K562 (cell line): ENCODE results near the gene PCDH9. TPM values are rescaled to one million over a fixed set of nuclear protein-coding genes. Genes with fewer than 3 reads are reported as not detected.

Source experiments
- ATAC-seq: fragments of 200-7000 bp; cut with Tn5 transposase; 3 replicates; pipeline ENCODE4 v1.9.1; 2020; ENCODE audit warnings: moderate library complexity
- BruUV-seq: library from RNA; stranded (reverse); fragments of 400-500 nt; replicated peaks from 2 replicates; lab custom pipeline; 2021; lab: Mats Ljungman, UMichigan
- CTCF ChIA-PET: fragments of 300-600 bp; formaldehyde crosslinking; extraction: SDS; loops from one replicate; lab custom pipeline; 2021; ENCODE audit warnings: low intra/inter-chr PET ratio; lab: Yijun Ruan, JAX
- POLR2A ChIA-PET: fragments of 300-600, 350-650 bp; sonication (Branson Sonifier 250); formaldehyde crosslinking; extraction: SDS; loops from one replicate; lab custom pipeline; 2021; ENCODE audit warnings: antibody characterized with exemption, inconsistent platforms; lab: Yijun Ruan, JAX
- DNase-seq, 4 experiments: peaks; one replicate each; pipeline versions ENCODE4 v3.0.0 to v3.0.0-alpha.2; 2011 to 2018; ENCODE audit warnings: low spot score in 3 of 4, mixed read lengths in 3 of 4; ENCODE audit errors: extremely low read depth in 1 of 4
- FAIRE-seq: peaks from 2 replicates; lab custom pipeline; 2011; peaks lifted over from hg19 to GRCh38; lab: Jason Lieb, UNC
- H2AFZ ChIP-seq: 2 replicates; pipeline ENCODE4 v1.6.0; 2011; ENCODE audit warnings: low read depth, low read length, control low read depth, inconsistent platforms
- H3K27ac ChIP-seq: fragments of 200-600 bp; 3 replicates; pipeline ENCODE4 v1.8.0; 2011; ENCODE audit warnings: low read depth, mild to moderate bottlenecking, control low read depth, inconsistent platforms, low read length, moderate library complexity, mixed read lengths; ENCODE audit errors: extremely low read depth
- H3K27me3 ChIP-seq, 2 experiments: fragments of 300-600 bp in 1 of 2; 2 replicates in 1 of 2; 3 replicates in 1 of 2; pipeline versions ENCODE4 v1.6.0 to v1.8.0; 2011; ENCODE audit warnings: inconsistent platforms in 2 of 2, low read length in 2 of 2, mild to moderate bottlenecking in 1 of 2, mixed read lengths in 1 of 2, moderate library complexity in 1 of 2; ENCODE audit not compliant: control insufficient read depth in 2 of 2, insufficient read depth in 2 of 2
- H3K36me3 ChIP-seq: fragments of 300-600 bp; 3 replicates; pipeline ENCODE4 v1.8.0; 2011; ENCODE audit warnings: mild to moderate bottlenecking, low read length, inconsistent platforms; ENCODE audit not compliant: control insufficient read depth, insufficient read depth
- H3K4me1 ChIP-seq, 2 experiments: fragments of 200-600 bp in 1 of 2; replicated peaks in 1 of 2; 2 replicates in 1 of 2; 3 replicates in 1 of 2; pipeline versions ENCODE4 v1.5.1 to v1.8.0; 2011; ENCODE audit warnings: inconsistent platforms in 2 of 2, low read length in 2 of 2, mild to moderate bottlenecking in 1 of 2, mixed read lengths in 1 of 2, moderate library complexity in 1 of 2; ENCODE audit not compliant: control insufficient read depth in 2 of 2, insufficient read depth in 2 of 2
- H3K4me2 ChIP-seq: 2 replicates; pipeline ENCODE4 v1.6.1; 2011; ENCODE audit warnings: low read length, control low read depth, inconsistent platforms, mixed read lengths; ENCODE audit not compliant: insufficient read depth
- H3K4me3 ChIP-seq: fragments of 200-600 bp; sonication (generic), shearing (Covaris generic); 2 replicates; pipeline ENCODE4 v1.5.1; 2016; ENCODE audit warnings: control low read depth, inconsistent platforms
- H3K79me2 ChIP-seq: fragments of 200-600 bp; 3 replicates; pipeline ENCODE4 v1.8.0; 2011; ENCODE audit warnings: low read length, inconsistent platforms; ENCODE audit not compliant: control insufficient read depth, insufficient read depth
- H3K9ac ChIP-seq, 2 experiments: 2 replicates each; pipeline versions ENCODE4 v1.6.0 to v1.6.1; 2011; ENCODE audit warnings: low read depth in 2 of 2, low read length in 2 of 2, control low read depth in 1 of 2, inconsistent platforms in 1 of 2, mild to moderate bottlenecking in 1 of 2, mixed read lengths in 1 of 2; ENCODE audit not compliant: insufficient read depth in 1 of 2
- H3K9me1 ChIP-seq: one replicate; pipeline ENCODE4 v1.6.0; 2011; ENCODE audit warnings: inconsistent platforms, mild to moderate bottlenecking, low read length, moderate library complexity; ENCODE audit not compliant: control insufficient read depth, insufficient read depth
- H3K9me3 ChIP-seq: replicated peaks from 2 replicates; pipeline ENCODE4 v1.5.1; 2011; ENCODE audit warnings: low read depth, low read length, inconsistent platforms; ENCODE audit not compliant: control insufficient read depth, insufficient read depth
- H4K20me1 ChIP-seq: replicated peaks from 2 replicates; pipeline ENCODE4 v1.6.1; 2011; ENCODE audit warnings: low read length, inconsistent platforms, mixed read lengths; ENCODE audit not compliant: control insufficient read depth, insufficient read depth
- BRCA1 ChIP-seq, 2 experiments: fragments of 450-650 bp in 1 of 2; sonication (generic) in 1 of 2; formaldehyde crosslinking in 1 of 2; IDR thresholded peaks; 2 replicates each; pipeline versions ENCODE4 v1.5.0 to v1.6.1; 2017 to 2020; ENCODE audit warnings: mild to moderate bottlenecking in 1 of 2, missing genetic modification reagents in 1 of 2
- DMBX1 ChIP-seq: fragments of 250-450 bp; sonication (Bioruptor Pico); IDR thresholded peaks from 2 replicates; pipeline ENCODE4 v1.8.0; 2022; ENCODE audit warnings: inconsistent platforms, mild to moderate bottlenecking, moderate library complexity, borderline replicate concordance
- FOSL1 ChIP-seq: fragments of 200-800 bp; sonication (Bioruptor generic); conservative IDR thresholded peaks from 2 replicates; pipeline ENCODE4 v1.6.1; 2016; ENCODE audit warnings: missing genetic modification characterization, missing compliant biosample characterization
- RBM39 ChIP-seq: fragments of 200-400 bp; formaldehyde crosslinking; optimal IDR thresholded peaks from 2 replicates; pipeline ENCODE3; 2018; ENCODE audit warnings: low read depth, low read length
- SRF ChIP-seq, 2 experiments: fragments of 250-450, 450-650 bp in 1 of 2; sonication (Bioruptor Pico) in 1 of 2; sonication (generic) in 1 of 2; formaldehyde crosslinking; IDR thresholded peaks; 2 replicates each; pipeline versions ENCODE4 v1.5.0 to v1.5.1; 2020 to 2022; ENCODE audit warnings: mild to moderate bottlenecking in 1 of 2, missing genetic modification reagents in 1 of 2
- ZNF143 ChIP-seq: sonication (generic); formaldehyde crosslinking; IDR thresholded peaks from 2 replicates; pipeline ENCODE4 v1.9.0; 2022; ENCODE audit warnings: mild to moderate bottlenecking, missing genetic modification reagents
- WGBS: fragments of 100-300 bp; shearing (Covaris generic); methylation state at CpG from one replicate; pipeline ENCODE4 v1.1.6; 2016; ENCODE audit warnings: low coverage, mixed read lengths; ENCODE audit not compliant: insufficient coverage; ENCODE audit errors: missing lambda C conversion rate; 5-methylcytosine and 5-hydroxymethylcytosine counted together
- in situ Hi-C: fragments of 300-500 bp; cut with MboI; formaldehyde crosslinking; loops from 4 replicates; pipeline ENCODE4 v1.15.0; 2018; ENCODE audit warnings: inconsistent platforms, mixed read lengths
- intact Hi-C: fragments of 100-400 bp; cut with micrococcal nuclease; formaldehyde crosslinking; loops from 2 replicates; pipeline ENCODE4 v1.14.2; 2022
- polyA plus RNA-seq, 8 experiments: library from polyadenylated mRNA; depleted of rRNA in 4 of 8; stranded (reverse) in 5 of 8; unstranded in 3 of 8; fragments of >200 nt; fragmentation: Nextera tagmentation in 2 of 8; fragmentation: Illumina TruSeq in 1 of 8; extraction: Ambion mirVana in 2 of 8; extraction: Trizol in 1 of 8; gene quantifications; 2 replicates each; pipeline versions ENCODE4 v1.2.1 to v1.2.3, GENCODE V29; 2011 to 2014; ENCODE audit warnings: inconsistent platforms in 1 of 8, missing spikeins in 1 of 8
- total RNA-seq, 7 experiments: library from RNA; depleted of rRNA in 6 of 7; stranded (reverse); fragments of >200 nt in 6 of 7; fragmentation: Illumina TruSeq in 2 of 7; extraction: Trizol in 2 of 7; gene quantifications; 2 replicates each; pipeline versions ENCODE4 v1.2.1 to v1.2.3, GENCODE V29; 2011 to 2021; ENCODE audit warnings: low replicate concordance in 1 of 7
- TF ChIP-seq, protein P1 (sequence below): sonication (generic); formaldehyde crosslinking; IDR thresholded peaks from 2 replicates; pipeline ENCODE4 v1.8.0; 2022; ENCODE audit warnings: missing genetic modification reagents, mild to moderate bottlenecking, borderline replicate concordance
- TF ChIP-seq, protein P2 (sequence below): IDR thresholded peaks from 3 replicates; pipeline ENCODE4 v1.6.1; 2011; ENCODE audit warnings: borderline replicate concordance, mild to moderate bottlenecking, moderate library complexity; ENCODE audit not compliant: insufficient read length; ENCODE audit errors: extremely low read depth

PCDH9 gene
- total and polyA plus RNA-seq, 9 of the 15 experiments (the other 6 are each of a cell fraction or from before 2014, with no cell fraction given): 1.1 to 6.7 (median 4.9) TPM

DNA sequence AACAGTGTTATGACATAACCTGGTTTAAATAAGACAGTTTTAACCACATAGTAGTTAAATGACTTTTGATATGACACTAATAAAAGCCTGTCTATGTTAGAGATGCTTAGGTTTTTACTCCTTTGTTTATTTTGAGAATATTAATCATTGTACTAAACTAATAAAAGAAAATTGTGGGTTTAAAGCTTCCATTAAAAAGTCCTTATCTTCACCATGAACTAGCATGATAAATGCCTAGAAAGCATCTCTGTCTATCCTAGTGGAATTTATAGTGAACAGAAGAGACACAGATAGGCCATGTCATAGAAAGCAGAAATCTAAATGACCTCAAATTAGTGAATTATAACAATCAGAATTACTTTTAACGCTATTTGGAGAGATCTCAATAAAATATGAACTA is 255.2 kb downstream of the PCDH9 start:
- Histone ChIP-seq H3K4me1 (no peaks in the 10 kb centered on the region), H3K79me2 (no peaks in the 10 kb centered on the region), H3K27me3 (no peaks in the 10 kb centered on the region), H3K9ac (no peak overlapping the region), H2AFZ (no peak overlapping the region), H3K27ac (no peak overlapping the region), H3K9me1 (no peaks in the 10 kb centered on the region), H4K20me1 (no peaks in the 10 kb centered on the region), H3K9me3 (no peaks in the 10 kb centered on the region), H3K36me3 (no peaks in the 10 kb centered on the region), H3K4me2 (no peak overlapping the region), H3K4me3 (no peak overlapping the region)
- ATAC-seq (no peak), FAIRE-seq (no peak), DNase-seq (no peak)
- intact Hi-C loops (no loop called here), in situ Hi-C loops (no loop called here)
- no peak for TF ChIP-seq DMBX1 (CRISPR knock-in tag)
- TF ChIP-seq, protein P1, sequence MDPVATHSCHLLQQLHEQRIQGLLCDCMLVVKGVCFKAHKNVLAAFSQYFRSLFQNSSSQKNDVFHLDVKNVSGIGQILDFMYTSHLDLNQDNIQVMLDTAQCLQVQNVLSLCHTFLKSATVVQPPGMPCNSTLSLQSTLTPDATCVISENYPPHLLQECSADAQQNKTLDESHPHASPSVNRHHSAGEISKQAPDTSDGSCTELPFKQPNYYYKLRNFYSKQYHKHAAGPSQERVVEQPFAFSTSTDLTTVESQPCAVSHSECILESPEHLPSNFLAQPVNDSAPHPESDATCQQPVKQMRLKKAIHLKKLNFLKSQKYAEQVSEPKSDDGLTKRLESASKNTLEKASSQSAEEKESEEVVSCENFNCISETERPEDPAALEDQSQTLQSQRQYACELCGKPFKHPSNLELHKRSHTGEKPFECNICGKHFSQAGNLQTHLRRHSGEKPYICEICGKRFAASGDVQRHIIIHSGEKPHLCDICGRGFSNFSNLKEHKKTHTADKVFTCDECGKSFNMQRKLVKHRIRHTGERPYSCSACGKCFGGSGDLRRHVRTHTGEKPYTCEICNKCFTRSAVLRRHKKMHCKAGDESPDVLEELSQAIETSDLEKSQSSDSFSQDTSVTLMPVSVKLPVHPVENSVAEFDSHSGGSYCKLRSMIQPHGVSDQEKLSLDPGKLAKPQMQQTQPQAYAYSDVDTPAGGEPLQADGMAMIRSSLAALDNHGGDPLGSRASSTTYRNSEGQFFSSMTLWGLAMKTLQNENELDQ (CRISPR knock-in tag): no peak
- TF ChIP-seq SRF (CRISPR knock-in tag; IDR thresholded peaks at IDR 0.05): no peak
- TF ChIP-seq ZNF143 (CRISPR knock-in tag): no peak
- TF ChIP-seq, protein P2, sequence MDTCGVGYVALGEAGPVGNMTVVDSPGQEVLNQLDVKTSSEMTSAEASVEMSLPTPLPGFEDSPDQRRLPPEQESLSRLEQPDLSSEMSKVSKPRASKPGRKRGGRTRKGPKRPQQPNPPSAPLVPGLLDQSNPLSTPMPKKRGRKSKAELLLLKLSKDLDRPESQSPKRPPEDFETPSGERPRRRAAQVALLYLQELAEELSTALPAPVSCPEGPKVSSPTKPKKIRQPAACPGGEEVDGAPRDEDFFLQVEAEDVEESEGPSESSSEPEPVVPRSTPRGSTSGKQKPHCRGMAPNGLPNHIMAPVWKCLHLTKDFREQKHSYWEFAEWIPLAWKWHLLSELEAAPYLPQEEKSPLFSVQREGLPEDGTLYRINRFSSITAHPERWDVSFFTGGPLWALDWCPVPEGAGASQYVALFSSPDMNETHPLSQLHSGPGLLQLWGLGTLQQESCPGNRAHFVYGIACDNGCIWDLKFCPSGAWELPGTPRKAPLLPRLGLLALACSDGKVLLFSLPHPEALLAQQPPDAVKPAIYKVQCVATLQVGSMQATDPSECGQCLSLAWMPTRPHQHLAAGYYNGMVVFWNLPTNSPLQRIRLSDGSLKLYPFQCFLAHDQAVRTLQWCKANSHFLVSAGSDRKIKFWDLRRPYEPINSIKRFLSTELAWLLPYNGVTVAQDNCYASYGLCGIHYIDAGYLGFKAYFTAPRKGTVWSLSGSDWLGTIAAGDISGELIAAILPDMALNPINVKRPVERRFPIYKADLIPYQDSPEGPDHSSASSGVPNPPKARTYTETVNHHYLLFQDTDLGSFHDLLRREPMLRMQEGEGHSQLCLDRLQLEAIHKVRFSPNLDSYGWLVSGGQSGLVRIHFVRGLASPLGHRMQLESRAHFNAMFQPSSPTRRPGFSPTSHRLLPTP: no peak
- TF ChIP-seq FOSL1 (tag): no peak
- no peak; the same call in 1 of the 2 replicates for TF ChIP-seq BRCA1 (IDR thresholded peaks at IDR 0.05)
- TF ChIP-seq BRCA1 (CRISPR knock-in tag; IDR thresholded peaks at IDR 0.05): no peak
- no peak for TF ChIP-seq RBM39
- POLR2A ChIA-PET: no interaction called here
- WGBS: 13% methylated on average over 1 of the region's 1 CpG
- CTCF ChIA-PET: no interaction called here
- no TSS peak for BruUV-seq
